ENCODE measurements around the gene PCDHB11. TPM values are rescaled to one million over a fixed set of nuclear protein-coding genes. Genes with fewer than 3 reads are reported as not detected.
"Not testable (repeated sequence)": the region's sequence is repeated elsewhere in the genome, so short reads cannot be mapped to it uniquely, and the experiment has no call there.

Gene PCDHB11
- total RNA-seq, 1 experiment from 2014 or later: 0.61 TPM

- H3K4me1 Mint-ChIP-seq: peaks cover 13% of the 10 kb centered on the region
- ATAC-seq; CTCF ChIA-PET; H3K27me3 Mint-ChIP-seq (ENCODE audit: low read depth); H3K4me3 Mint-ChIP-seq; H3K27ac Mint-ChIP-seq; POLR2A ChIA-PET; DNase-seq (ENCODE audit: low spot score): not testable (repeated sequence)
- TF ChIP-seq HMGXB4 (CRISPR knock-in tag; IDR thresholded peaks at IDR 0.05): peak; percentile 29; the same call in 1 of the 2 replicates
- peaks cover 15% of the 10 kb centered on the region for H3K9me3 Mint-ChIP-seq
- peaks cover 19% of the 10 kb centered on the region for H3K36me3 Mint-ChIP-seq
Measured at GRCh38 chr5:141179876-141180275, 19.6 kb upstream of the PCDHB11 start.

- no peak for DNase-seq (ENCODE audit: low spot score)
- H3K36me3 Mint-ChIP-seq: peaks cover 19% of the 10 kb centered on the region
- H3K27me3 Mint-ChIP-seq (ENCODE audit: low read depth): no peaks in the 10 kb centered on the region; the same call in 1 of the 2 replicates
- POLR2A ChIA-PET: no interaction called here
- CTCF ChIA-PET: interaction anchor here (0.8 to 3.0 kb wide), 2 partner anchors 12 to 24 kb away, joined by 6 to 41 read pairs; partner anchors contain the start of gene PCDHB10
- H3K4me1 Mint-ChIP-seq: peaks cover 13% of the 10 kb centered on the region
- H3K27ac Mint-ChIP-seq: no peak overlapping the region
- no peak for TF ChIP-seq CDX4 (CRISPR knock-in tag; IDR thresholded peaks at IDR 0.05; ENCODE audit: borderline replicate concordance)
- TF ChIP-seq RORB (CRISPR knock-in tag; IDR thresholded peaks at IDR 0.05): no peak
- no peak for TF ChIP-seq NFYB (CRISPR knock-in tag; conservative IDR thresholded peaks at IDR 0.05; ENCODE audit: low read depth)
- no peak overlapping the region for H3K4me3 Mint-ChIP-seq
- H3K9me3 Mint-ChIP-seq: peaks cover 15% of the 10 kb centered on the region
- ATAC-seq: no peak
Measured at GRCh38 chr5:141180313-141180712, 19.1 kb upstream of the PCDHB11 start.

- TF ChIP-seq MAX (CRISPR knock-in tag; IDR thresholded peaks at IDR 0.05) (0 out of 2 replicates have a peak, but pooled peaks have one; percentile 16), ZNF281 (CRISPR knock-in tag; IDR thresholded peaks at IDR 0.05) (no peak), ZMAT4 (CRISPR knock-in tag; IDR thresholded peaks at IDR 0.05) (no peak), CTCF (IDR thresholded peaks at IDR 0.05) (peak; percentile 61)
- CTCF ChIA-PET: interaction anchor here (0.6 to 3.0 kb wide), 59 partner anchors 8 to 455 kb away, joined by 3 to 41 read pairs (median 5); partner anchors contain the start of genes HDAC3, PCDHB10, PCDHB11 and PCDHB12
- peak; percentile 78 for DNase-seq (ENCODE audit: low spot score)
- H3K27ac Mint-ChIP-seq: peak within 1 kb of the TSS; percentile 52; the same call in 1 of the 2 replicates
- H3K4me1 Mint-ChIP-seq: peaks cover 16% of the 10 kb centered on the region
- no peaks in the 10 kb centered on the region; the same call in 1 of the 2 replicates for H3K27me3 Mint-ChIP-seq (ENCODE audit: low read depth)
- peaks cover 15% of the 10 kb centered on the region for H3K9me3 Mint-ChIP-seq
- POLR2A ChIA-PET: interaction anchor here (0.6 kb wide), 1 partner anchor 65 kb away, joined by 3 read pairs; no protein-coding TSS in a partner anchor
- H3K36me3 Mint-ChIP-seq: peaks cover 19% of the 10 kb centered on the region
- H3K4me3 Mint-ChIP-seq: peak within 1 kb of the TSS; percentile 68
- peak; percentile 70 for ATAC-seq
Measured at GRCh38 chr5:141182248-141182647, 17.2 kb upstream of the PCDHB11 start, which contains the start of gene PCDHB16. TSS of gene PCDHB16 (plus strand) at chr5:141182387. CDS start at chr5:141182560, 173 bp downstream.

- CTCF ChIA-PET: interaction anchor here (1.3 to 2.4 kb wide), 2 partner anchors 34 to 90 kb away, joined by 3 to 25 read pairs; partner anchors contain the start of genes PCDHB2 and PCDHB6
- H3K9me3 Mint-ChIP-seq: peaks cover 19% of the 10 kb centered on the region
- POLR2A ChIA-PET; DNase-seq (ENCODE audit: low spot score); H3K4me3 Mint-ChIP-seq; ATAC-seq; H3K27me3 Mint-ChIP-seq (ENCODE audit: low read depth); H3K27ac Mint-ChIP-seq: not testable (repeated sequence)
- H3K4me1 Mint-ChIP-seq: peaks cover 16% of the 10 kb centered on the region
- peaks cover 22% of the 10 kb centered on the region for H3K36me3 Mint-ChIP-seq
Measured at GRCh38 chr5:141184117-141184855, 15.1 kb upstream of the PCDHB11 start.
